GM10248 (cell line): ENCODE measurements around the gene NLRP3.
"Not testable (repeated sequence)": the region's sequence is repeated elsewhere in the genome, so short reads cannot be mapped to it uniquely, and the experiment has no call there.

Source experiments
- CTCF ChIA-PET: fragments of 300-600 bp; sonication (Branson Sonifier 250); formaldehyde crosslinking; extraction: SDS; loops from one replicate; lab custom pipeline; 2021; ENCODE audit warnings: antibody characterized with exemption; lab: Yijun Ruan, JAX
- POLR2A ChIA-PET: fragments of 350-650 bp; sonication (Branson Sonifier 250); formaldehyde crosslinking; extraction: SDS; loops from one replicate; lab custom pipeline; 2020; ENCODE audit warnings: antibody characterized with exemption; lab: Yijun Ruan, JAX
- DNase-seq: peaks from one replicate; pipeline ENCODE4 v3.0.0; 2012; ENCODE audit errors: extremely low spot score
- TF ChIP-seq, protein P1 (sequence below): IDR thresholded peaks from 2 replicates; pipeline ENCODE4 v1.5.1; 2012; ENCODE audit warnings: mild to moderate bottlenecking, low read depth; ENCODE audit errors: extremely low read depth, missing control alignments, control extremely low read depth

Gene NLRP3

DNA sequence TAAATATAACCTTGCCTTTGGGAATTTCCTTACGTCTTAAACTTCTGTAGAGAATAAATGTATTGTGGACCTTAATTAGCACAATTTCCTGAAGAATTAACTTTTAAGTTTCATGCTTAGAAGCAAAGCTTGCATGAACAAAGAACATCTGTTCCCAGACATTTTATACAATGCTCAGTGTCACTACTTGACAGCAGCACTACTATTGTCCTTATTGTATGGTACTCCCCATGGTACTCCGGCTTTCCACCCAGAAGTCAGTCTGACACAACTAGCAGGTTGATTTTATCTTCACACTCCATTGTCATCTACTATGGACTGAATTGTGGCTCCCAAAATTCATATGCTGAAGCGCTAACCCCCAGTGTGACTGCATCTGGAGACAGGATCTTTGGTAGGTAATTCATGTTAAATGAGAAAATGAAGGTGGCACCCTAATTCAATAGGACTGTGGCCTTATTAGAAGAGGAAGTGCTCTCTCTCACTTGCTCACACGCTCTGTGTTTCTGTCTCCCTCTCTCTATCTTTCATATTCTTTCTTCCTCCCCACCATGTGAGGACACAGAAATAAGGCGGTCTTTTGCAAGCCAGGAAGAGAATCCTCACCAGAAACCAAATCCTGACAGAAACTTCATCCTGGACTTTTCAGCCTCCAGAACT is 52.6 kb downstream of the NLRP3 start:
- TF ChIP-seq, protein P1, sequence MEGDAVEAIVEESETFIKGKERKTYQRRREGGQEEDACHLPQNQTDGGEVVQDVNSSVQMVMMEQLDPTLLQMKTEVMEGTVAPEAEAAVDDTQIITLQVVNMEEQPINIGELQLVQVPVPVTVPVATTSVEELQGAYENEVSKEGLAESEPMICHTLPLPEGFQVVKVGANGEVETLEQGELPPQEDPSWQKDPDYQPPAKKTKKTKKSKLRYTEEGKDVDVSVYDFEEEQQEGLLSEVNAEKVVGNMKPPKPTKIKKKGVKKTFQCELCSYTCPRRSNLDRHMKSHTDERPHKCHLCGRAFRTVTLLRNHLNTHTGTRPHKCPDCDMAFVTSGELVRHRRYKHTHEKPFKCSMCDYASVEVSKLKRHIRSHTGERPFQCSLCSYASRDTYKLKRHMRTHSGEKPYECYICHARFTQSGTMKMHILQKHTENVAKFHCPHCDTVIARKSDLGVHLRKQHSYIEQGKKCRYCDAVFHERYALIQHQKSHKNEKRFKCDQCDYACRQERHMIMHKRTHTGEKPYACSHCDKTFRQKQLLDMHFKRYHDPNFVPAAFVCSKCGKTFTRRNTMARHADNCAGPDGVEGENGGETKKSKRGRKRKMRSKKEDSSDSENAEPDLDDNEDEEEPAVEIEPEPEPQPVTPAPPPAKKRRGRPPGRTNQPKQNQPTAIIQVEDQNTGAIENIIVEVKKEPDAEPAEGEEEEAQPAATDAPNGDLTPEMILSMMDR, result no peak
- ChIA-PET POLR2A (no interaction called here), CTCF (no interaction called here)
- DNase-seq, result no peak

DNA sequence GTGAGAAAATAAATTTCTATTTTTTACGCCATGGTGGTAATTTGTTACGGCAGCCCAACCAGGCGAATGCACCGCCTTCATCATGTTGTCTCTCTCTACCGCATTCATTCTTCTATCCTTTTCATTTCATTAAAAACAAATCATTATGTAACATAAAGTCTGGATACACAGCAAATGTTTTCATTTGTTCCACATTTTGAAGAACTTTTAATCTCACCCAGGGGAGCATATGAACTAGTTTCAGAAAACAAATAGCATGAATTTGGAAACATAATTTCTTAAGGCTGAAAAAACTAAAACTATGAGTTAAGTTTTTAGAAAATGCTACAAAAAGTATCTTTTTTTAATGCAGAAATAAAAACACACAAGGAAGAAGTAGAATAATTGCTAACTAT is 53.2 kb downstream of the NLRP3 start:
- DNase-seq, result no peak
- ChIA-PET POLR2A (no interaction called here), CTCF (no interaction called here)
- TF ChIP-seq, protein P1, result no peak

DNA sequence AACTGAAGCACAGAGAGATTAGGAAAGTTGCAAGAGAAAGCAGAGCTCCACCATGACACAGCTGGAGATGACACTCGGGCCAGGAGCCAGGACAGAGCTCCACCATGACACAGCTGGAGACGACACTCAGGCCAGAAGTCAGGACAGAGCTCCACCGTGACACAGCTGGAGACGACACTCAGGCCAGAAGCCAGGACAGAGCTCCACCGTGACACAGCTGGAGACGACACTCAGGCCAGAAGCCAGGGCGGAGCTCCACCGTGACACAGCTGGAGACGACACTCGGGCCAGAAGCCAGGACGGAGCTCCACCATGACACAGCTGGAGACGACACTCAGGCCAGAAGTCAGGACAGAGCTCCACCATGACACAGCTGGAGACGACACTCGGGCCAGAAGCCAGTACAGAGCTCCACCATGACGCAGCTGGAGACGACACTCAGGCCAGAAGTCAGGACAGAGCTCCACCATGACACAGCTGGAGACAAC is 55.0 kb downstream of the NLRP3 start:
- POLR2A ChIA-PET, DNase-seq: not testable (repeated sequence)
- CTCF ChIA-PET, result interaction anchor here (0.9 kb wide), 1 partner anchor 82 kb away, joined by 3 read pairs; no protein-coding TSS in a partner anchor

DNA sequence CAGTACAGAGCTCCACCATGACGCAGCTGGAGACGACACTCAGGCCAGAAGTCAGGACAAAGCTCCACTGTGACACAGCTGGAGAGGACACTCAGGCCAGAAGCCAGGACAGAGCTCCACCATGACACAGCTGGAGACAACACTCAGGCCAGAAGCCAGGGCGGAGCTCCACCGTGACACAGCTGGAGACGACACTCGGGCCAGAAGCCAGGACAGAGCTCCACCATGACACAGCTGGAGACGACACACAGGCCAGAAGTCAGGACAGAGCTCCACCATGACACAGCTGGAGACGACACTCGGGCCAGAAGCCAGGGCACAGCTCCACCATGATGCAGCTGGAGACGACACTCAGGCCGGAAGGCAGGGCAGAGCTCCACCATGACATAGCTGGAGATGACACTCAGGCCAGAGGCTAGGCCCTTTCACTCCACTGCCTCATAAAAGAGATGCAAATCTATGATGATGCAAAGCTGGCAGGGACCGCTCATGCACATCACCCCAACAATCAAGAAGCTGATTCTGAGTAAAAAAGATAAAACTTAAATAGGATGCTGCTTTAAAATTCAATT is 55.6 kb downstream of the NLRP3 start:
- ChIA-PET POLR2A (no interaction called here), CTCF (interaction anchor here (0.7 to 0.9 kb wide), 2 partner anchors 82 to 97 kb away, joined by 3 read pairs; no protein-coding TSS in a partner anchor)
- TF ChIP-seq, protein P1, result no peak
- DNase-seq, result no peak

DNA sequence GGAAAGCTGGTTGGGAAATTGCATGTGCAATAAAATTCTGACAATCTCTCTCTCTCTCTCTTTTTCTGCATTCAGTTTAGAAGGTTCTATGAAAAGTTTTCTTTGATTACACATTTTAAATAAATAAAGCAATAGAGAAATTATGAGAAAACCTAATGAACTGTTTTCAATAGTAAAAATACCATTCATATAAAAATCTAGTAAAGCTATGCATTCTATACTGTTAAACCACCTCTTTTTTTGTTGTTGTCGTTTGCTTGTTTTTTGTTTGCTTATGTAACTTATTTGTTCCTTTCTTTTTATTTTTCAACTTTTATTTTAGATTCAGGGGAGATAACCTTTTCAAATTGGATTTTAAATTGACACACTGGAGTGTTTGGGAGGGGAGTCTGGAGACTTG is 56.1 kb downstream of the NLRP3 start:
- ChIA-PET POLR2A (no interaction called here), CTCF (interaction anchor here (0.7 kb wide), 1 partner anchor 98 kb away, joined by 3 read pairs; no protein-coding TSS in a partner anchor)
- TF ChIP-seq, protein P1, result no peak
- DNase-seq, result no peak

DNA sequence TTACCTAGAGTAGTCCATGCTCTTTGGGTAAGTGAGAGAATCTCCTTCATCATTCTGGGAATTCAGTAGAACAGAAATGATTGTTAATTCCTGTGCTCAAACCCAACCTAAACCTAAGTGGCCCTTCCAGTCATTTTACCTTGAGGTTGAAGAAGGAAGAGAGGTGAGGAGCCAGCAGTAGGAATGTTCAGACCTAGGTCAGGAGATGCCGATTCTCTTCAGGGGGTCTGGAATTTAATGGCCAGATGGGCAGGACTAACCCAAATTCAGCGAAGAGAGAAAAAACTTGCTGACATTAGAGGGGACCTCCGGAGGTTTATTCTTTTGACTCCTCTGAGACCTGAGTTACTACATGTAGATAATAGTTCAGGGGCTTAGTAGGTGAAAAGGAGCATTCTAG is 58.4 kb downstream of the NLRP3 start:
- TF ChIP-seq, protein P1, result no peak
- CTCF ChIA-PET, result interaction anchor here (1.0 kb wide), 2 partner anchors 12 to 101 kb away, joined by 3 to 4 read pairs; no protein-coding TSS in a partner anchor
- POLR2A ChIA-PET, result no interaction called here
- no peak for DNase-seq

DNA sequence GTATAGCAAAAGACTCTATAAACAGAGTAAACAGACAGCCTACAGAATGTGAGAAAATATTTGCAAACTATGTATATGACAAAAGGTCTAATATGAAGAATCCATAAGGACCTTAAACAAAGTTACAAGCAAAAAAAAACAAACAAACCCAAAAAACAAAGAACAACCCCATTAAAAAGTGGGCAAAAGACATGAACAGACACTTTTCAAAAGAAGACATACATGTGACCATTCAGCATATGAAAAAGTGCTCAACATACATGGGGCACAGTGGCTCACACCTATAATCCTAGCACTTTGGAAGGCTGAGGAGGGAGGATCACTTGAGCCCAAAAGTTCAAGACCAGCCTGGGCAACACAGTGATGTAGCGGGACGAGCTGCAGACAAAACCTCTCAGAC is 59.8 kb downstream of the NLRP3 start:
- TF ChIP-seq, protein P1, result no peak
- CTCF ChIA-PET, result interaction anchor here (0.7 to 2.7 kb wide), 2 partner anchors 13 to 86 kb away, joined by 3 to 9 read pairs; no protein-coding TSS in a partner anchor
- no peak for DNase-seq
- POLR2A ChIA-PET, result no interaction called here

DNA sequence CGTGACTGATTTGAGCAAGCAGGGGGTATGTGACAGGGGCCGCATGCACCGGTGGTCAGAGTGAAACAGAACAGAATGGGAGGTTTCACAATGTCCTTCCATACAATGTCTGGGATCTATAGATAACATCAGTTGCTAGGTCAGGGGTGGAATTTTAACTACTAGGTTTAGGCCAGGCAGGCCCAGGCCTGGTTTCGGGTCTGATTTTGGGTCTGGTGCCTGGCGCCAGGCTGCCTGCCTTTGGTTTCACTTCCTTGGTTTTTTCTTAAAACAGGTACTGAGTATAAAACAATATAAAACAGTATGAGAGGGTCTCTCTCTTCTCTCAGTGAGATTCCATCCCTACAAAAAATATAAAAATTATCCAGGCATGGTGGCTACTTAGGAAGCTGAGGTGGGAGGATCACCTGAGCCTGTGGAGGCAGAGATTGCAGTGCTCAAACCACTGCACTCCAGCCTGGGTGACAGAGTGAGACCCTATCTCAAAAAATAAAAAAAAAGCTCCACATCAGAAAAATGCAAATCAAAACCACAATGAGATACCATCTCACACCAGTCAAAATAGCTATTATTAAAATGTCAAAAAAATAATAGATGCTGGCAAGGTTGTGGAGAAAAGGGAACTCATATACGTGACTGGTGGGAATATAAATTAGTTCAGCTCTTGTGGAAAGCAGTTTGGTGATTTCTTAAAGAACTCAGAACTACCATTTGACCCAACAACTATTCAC is 60.5 kb downstream of the NLRP3 start:
- CTCF ChIA-PET, result interaction anchor here (0.7 to 2.7 kb wide), 2 partner anchors 13 to 87 kb away, joined by 3 to 9 read pairs; no protein-coding TSS in a partner anchor
- POLR2A ChIA-PET, result not testable (repeated sequence)

More for the DNA sequence above, 60.5 kb downstream of the NLRP3 start:
- DNase-seq, result not testable (repeated sequence)
